ENCODE results near the gene FAHD1. TPM values are rescaled to one million over a fixed set of nuclear protein-coding genes. Genes with fewer than 3 reads are reported as not detected.
A peak's percentile ranks its signal among the peaks of the same experiment; 100 is the strongest.

The FAHD1 gene
- total RNA-seq, 2 experiments from 2014 or later, result 15.1 to 32.4 TPM

- POLR2A ChIA-PET, result interaction anchor here (0.7 kb wide), 1 partner anchor 1454 kb away, joined by 5 read pairs; the partner anchor contains the start of gene MRPL28
- no peak overlapping the region for H3K27ac ChIP-seq (ENCODE audit: low read depth, low read length, poor library complexity, severe bottlenecking)
- H3K4me2 ChIP-seq (ENCODE audit: low read length), result no peak overlapping the region
- no peak overlapping the region for H3K4me3 ChIP-seq (ENCODE audit: low read depth, low read length, poor library complexity, severe bottlenecking)
- no peaks in the 10 kb centered on the region for H3K9me2 ChIP-seq (ENCODE audit: insufficient read depth, low read length)
- CTCF ChIA-PET (ENCODE audit: unreplicated experiment), result no interaction called here
- no peak overlapping the region for H2AFZ ChIP-seq (ENCODE audit: low read length)
- H3K9me3 ChIP-seq (ENCODE audit: low read length), result no peaks in the 10 kb centered on the region
- peaks cover 17% of the 10 kb centered on the region for H3K4me1 ChIP-seq (ENCODE audit: insufficient read depth, low read length, poor library complexity, severe bottlenecking)
- intact Hi-C loops (cut with micrococcal nuclease; ENCODE audit: unreplicated experiment), result no loop called here
- H4K20me1 ChIP-seq (ENCODE audit: insufficient read depth, low read length), result no peaks in the 10 kb centered on the region
- no TSS peak for BruUV-seq (replicated peaks)
- peak; percentile 66 for DNase-seq (ENCODE audit: low spot score)
- no peaks in the 10 kb centered on the region for H3K79me2 ChIP-seq (ENCODE audit: insufficient read depth, low read depth, low read length)
- TF ChIP-seq EZH2phosphoT487 (IDR thresholded peaks at IDR 0.05; ENCODE audit: borderline replicate concordance, low read depth, low read length), result no peak
- peak; percentile 73 for TF ChIP-seq CTCF (conservative IDR thresholded peaks at IDR 0.05; ENCODE audit: low read length)
- no peaks in the 10 kb centered on the region for H3K36me3 ChIP-seq (ENCODE audit: insufficient read depth, low read length)
Measured at GRCh38 chr16:1823821-1824220, 3.2 kb upstream of the FAHD1 start.

- intact Hi-C loops (cut with micrococcal nuclease; ENCODE audit: unreplicated experiment), result loop anchor here (5.0 kb wide), 1 partner anchor 43 kb away; the partner anchor contains the start of genes NUBP2 and SPSB3
- POLR2A ChIA-PET, result no interaction called here
- TF ChIP-seq CTCF (conservative IDR thresholded peaks at IDR 0.05; ENCODE audit: low read length) (no peak), EZH2phosphoT487 (IDR thresholded peaks at IDR 0.05; ENCODE audit: borderline replicate concordance, low read depth, low read length) (no peak)
- H3K4me1 ChIP-seq (ENCODE audit: insufficient read depth, low read length, poor library complexity, severe bottlenecking), result peaks cover 23% of the 10 kb centered on the region
- no peaks in the 10 kb centered on the region for H3K36me3 ChIP-seq (ENCODE audit: insufficient read depth, low read length)
- no peaks in the 10 kb centered on the region for H3K79me2 ChIP-seq (ENCODE audit: insufficient read depth, low read depth, low read length)
- CTCF ChIA-PET (ENCODE audit: unreplicated experiment), result no interaction called here
- no TSS peak for BruUV-seq (replicated peaks)
- peak overlapping the region; percentile 78 for H3K4me3 ChIP-seq (ENCODE audit: low read depth, low read length, poor library complexity, severe bottlenecking)
- no peaks in the 10 kb centered on the region for H4K20me1 ChIP-seq (ENCODE audit: insufficient read depth, low read length)
- H3K9me3 ChIP-seq (ENCODE audit: low read length), result no peaks in the 10 kb centered on the region
- DNase-seq (ENCODE audit: low spot score), result no peak
- peak overlapping the region; percentile 76; the same call in 1 of the 2 replicates for H3K4me2 ChIP-seq (ENCODE audit: low read length)
- H2AFZ ChIP-seq (ENCODE audit: low read length), result no peak overlapping the region
- H3K9me2 ChIP-seq (ENCODE audit: insufficient read depth, low read length), result no peaks in the 10 kb centered on the region
- no peak overlapping the region for H3K27ac ChIP-seq (ENCODE audit: low read depth, low read length, poor library complexity, severe bottlenecking)
Measured at GRCh38 chr16:1825381-1825863, 1.6 kb upstream of the FAHD1 start.

- H3K9me2 ChIP-seq (ENCODE audit: insufficient read depth, low read length), result no peaks in the 10 kb centered on the region
- ChIA-PET POLR2A (no interaction called here), CTCF (ENCODE audit: unreplicated experiment) (no interaction called here)
- no peaks in the 10 kb centered on the region for H3K36me3 ChIP-seq (ENCODE audit: insufficient read depth, low read length)
- no peak overlapping the region for H3K27ac ChIP-seq (ENCODE audit: low read depth, low read length, poor library complexity, severe bottlenecking)
- intact Hi-C loops (cut with micrococcal nuclease; ENCODE audit: unreplicated experiment), result loop anchor here (5.0 kb wide), 1 partner anchor 44 kb away; the partner anchor contains the start of genes NUBP2 and SPSB3
- no peaks in the 10 kb centered on the region for H3K9me3 ChIP-seq (ENCODE audit: low read length)
- TF ChIP-seq CTCF (conservative IDR thresholded peaks at IDR 0.05; ENCODE audit: low read length), result no peak
- TF ChIP-seq EZH2phosphoT487 (IDR thresholded peaks at IDR 0.05; ENCODE audit: borderline replicate concordance, low read depth, low read length), result no peak
- peaks cover 23% of the 10 kb centered on the region for H3K4me1 ChIP-seq (ENCODE audit: insufficient read depth, low read length, poor library complexity, severe bottlenecking)
- H4K20me1 ChIP-seq (ENCODE audit: insufficient read depth, low read length), result no peaks in the 10 kb centered on the region
- H3K79me2 ChIP-seq (ENCODE audit: insufficient read depth, low read depth, low read length), result no peaks in the 10 kb centered on the region
- H2AFZ ChIP-seq (ENCODE audit: low read length), result no peak overlapping the region
- DNase-seq (ENCODE audit: low spot score), result peak; percentile 49
- H3K4me3 ChIP-seq (ENCODE audit: low read depth, low read length, poor library complexity, severe bottlenecking), result peak overlapping the region; percentile 78
- BruUV-seq (replicated peaks), result no TSS peak
- peak overlapping the region; percentile 76; the same call in 1 of the 2 replicates for H3K4me2 ChIP-seq (ENCODE audit: low read length)
Measured at GRCh38 chr16:1825864-1826690, 929 bp upstream of the FAHD1 start.
